Endometrial microvascular endothelial cells (primary cell): Measurements from ENCODE around the gene SLC25A45. TPM values are rescaled to one million over a fixed set of nuclear protein-coding genes. Genes with fewer than 3 reads are reported as not detected.

Source experiments
- in situ Hi-C: cut with HindIII; loops from 2 replicates; pipeline ENCODE4 v1.10.0; 2017; ENCODE audit warnings: low sequenced_read_pairs, low pct_unique_long_range_greater_than_20kb; ENCODE audit errors: inconsistent ontology term
- total RNA-seq: library from RNA; depleted of rRNA; stranded (reverse); fragments of >200 nt; gene quantifications from one replicate; pipeline ENCODE4 v1.2.3, GENCODE V29; 2015; ENCODE audit errors: inconsistent ontology term

SLC25A45 gene
- total RNA-seq, 1 donor from 2014 or later = 2.8 TPM

- in situ Hi-C loops = no loop called here
Observed at GRCh38 chr11:65392186-65392829, 9.9 kb upstream of the SLC25A45 start.

- in situ Hi-C loops = no loop called here
Observed at GRCh38 chr11:65390996-65391395, 8.6 kb upstream of the SLC25A45 start.

- in situ Hi-C loops = no loop called here
Observed at GRCh38 chr11:65390099-65390941, 7.9 kb upstream of the SLC25A45 start.

- in situ Hi-C loops = no loop called here
Observed at GRCh38 chr11:65389294-65389980, 7.0 kb upstream of the SLC25A45 start.

GRCh38 chr11:65388731-65389130 lies 6.3 kb upstream of the SLC25A45 start:
- in situ Hi-C loops = no loop called here

GRCh38 chr11:65386307-65387140 lies 4.1 kb upstream of the SLC25A45 start, which contains the start of gene FRMD8:
Gene FRMD8 (plus strand): TSS chr11:65386637. CDS start chr11:65387037, 400 bp downstream.
- in situ Hi-C loops = no loop called here

- in situ Hi-C loops = no loop called here
Observed at GRCh38 chr11:65384301-65384889, 1.9 kb upstream of the SLC25A45 start.

- in situ Hi-C loops = no loop called here
Observed at GRCh38 chr11:65383778-65384177, 1.3 kb upstream of the SLC25A45 start.

- in situ Hi-C loops = no loop called here
Observed at GRCh38 chr11:65382804-65383368, 440 bp upstream of the SLC25A45 start.

- in situ Hi-C loops = no loop called here
Observed at GRCh38 chr11:65381716-65382032, 772 bp downstream of the SLC25A45 start.

GRCh38 chr11:65380460-65381119 lies 1.9 kb downstream of the SLC25A45 start:
- in situ Hi-C loops = no loop called here

- in situ Hi-C loops = no loop called here
Observed at GRCh38 chr11:65379698-65380459, 2.6 kb downstream of the SLC25A45 start.

- in situ Hi-C loops = no loop called here
Observed at GRCh38 chr11:65378928-65379638, 3.4 kb downstream of the SLC25A45 start.

GRCh38 chr11:65378208-65378927 lies 4.1 kb downstream of the SLC25A45 start:
- in situ Hi-C loops = no loop called here

GRCh38 chr11:65377777-65378176 lies 4.7 kb downstream of the SLC25A45 start:
- in situ Hi-C loops = no loop called here

GRCh38 chr11:65377036-65377435 lies 5.4 kb downstream of the SLC25A45 start:
- in situ Hi-C loops = no loop called here
